Measurements from ENCODE around the gene MRPS9.

MRPS9 gene

GRCh38 chr2:105092797-105093196 is 54.9 kb downstream of the MRPS9 start:
- Histone ChIP-seq H3K9me3 (ENCODE audit: control insufficient read depth, insufficient read depth, low read length) (no peaks in the 10 kb centered on the region), H3K36me3 (ENCODE audit: insufficient read depth, low read length) (peaks cover 4% of the 10 kb centered on the region), H3K9ac (ENCODE audit: low read depth, low read length) (no peak overlapping the region)

GRCh38 chr2:105099153-105099552 is 61.3 kb downstream of the MRPS9 start:
- Histone ChIP-seq H3K4me1 (ENCODE audit: insufficient read depth, low read length) (peaks cover 16% of the 10 kb centered on the region), H3K9me3 (ENCODE audit: control insufficient read depth, insufficient read depth, low read length) (no peaks in the 10 kb centered on the region), H3K9ac (ENCODE audit: low read depth, low read length) (no peak overlapping the region), H3K36me3 (ENCODE audit: insufficient read depth, low read length) (peaks cover 11% of the 10 kb centered on the region)

More at GRCh38 chr2:105092797-105093196, 54.9 kb downstream of the MRPS9 start:
- no peaks in the 10 kb centered on the region for H3K4me1 ChIP-seq (ENCODE audit: insufficient read depth, low read length)

GRCh38 chr2:105100046-105100840 is 62.4 kb downstream of the MRPS9 start:
- Histone ChIP-seq H3K36me3 (ENCODE audit: insufficient read depth, low read length) (peaks cover 11% of the 10 kb centered on the region), H3K9ac (ENCODE audit: low read depth, low read length) (no peak overlapping the region), H3K9me3 (ENCODE audit: control insufficient read depth, insufficient read depth, low read length) (no peaks in the 10 kb centered on the region), H3K4me1 (ENCODE audit: insufficient read depth, low read length) (peaks cover 19% of the 10 kb centered on the region)

- peaks cover 27% of the 10 kb centered on the region for H3K4me1 ChIP-seq (ENCODE audit: insufficient read depth, low read length)
- H3K9me3 ChIP-seq (ENCODE audit: control insufficient read depth, insufficient read depth, low read length) = no peaks in the 10 kb centered on the region
- no peak overlapping the region for H3K9ac ChIP-seq (ENCODE audit: low read depth, low read length)
- H3K36me3 ChIP-seq (ENCODE audit: insufficient read depth, low read length) = peaks cover 9% of the 10 kb centered on the region
Observed at GRCh38 chr2:105102001-105102400, 64.1 kb downstream of the MRPS9 start.

- Histone ChIP-seq H3K36me3 (ENCODE audit: insufficient read depth, low read length) (peaks cover 6% of the 10 kb centered on the region; the same call in 1 of the 2 replicates), H3K4me1 (ENCODE audit: insufficient read depth, low read length) (peaks cover 28% of the 10 kb centered on the region), H3K9ac (ENCODE audit: low read depth, low read length) (peak overlapping the region; percentile 22; the same call in 1 of the 2 replicates), H3K9me3 (ENCODE audit: control insufficient read depth, insufficient read depth, low read length) (no peaks in the 10 kb centered on the region)
Observed at GRCh38 chr2:105102963-105103421, 65.1 kb downstream of the MRPS9 start.

GRCh38 chr2:105103481-105103880 is 65.6 kb downstream of the MRPS9 start:
- Histone ChIP-seq H3K4me1 (ENCODE audit: insufficient read depth, low read length) (peaks cover 28% of the 10 kb centered on the region), H3K36me3 (ENCODE audit: insufficient read depth, low read length) (0 out of 2 replicates have a peak, but pooled peaks cover 3% of the 10 kb centered on the region), H3K9me3 (ENCODE audit: control insufficient read depth, insufficient read depth, low read length) (no peaks in the 10 kb centered on the region), H3K9ac (ENCODE audit: low read depth, low read length) (peak overlapping the region; percentile 22; the same call in 1 of the 2 replicates)

GRCh38 chr2:105104208-105104731 is 66.4 kb downstream of the MRPS9 start:
- H3K4me1 ChIP-seq (ENCODE audit: insufficient read depth, low read length) = peaks cover 36% of the 10 kb centered on the region
- no peaks in the 10 kb centered on the region for H3K9me3 ChIP-seq (ENCODE audit: control insufficient read depth, insufficient read depth, low read length)
- no peak overlapping the region for H3K9ac ChIP-seq (ENCODE audit: low read depth, low read length)
- H3K36me3 ChIP-seq (ENCODE audit: insufficient read depth, low read length) = 0 out of 2 replicates have a peak, but pooled peaks cover 3% of the 10 kb centered on the region

GRCh38 chr2:105110295-105110829 is 72.5 kb downstream of the MRPS9 start:
- H3K4me1 ChIP-seq (ENCODE audit: insufficient read depth, low read length) = peaks cover 21% of the 10 kb centered on the region
- H3K36me3 ChIP-seq (ENCODE audit: insufficient read depth, low read length) = no peaks in the 10 kb centered on the region
- no peak overlapping the region for H3K9ac ChIP-seq (ENCODE audit: low read depth, low read length)
- H3K9me3 ChIP-seq (ENCODE audit: control insufficient read depth, insufficient read depth, low read length) = no peaks in the 10 kb centered on the region

GRCh38 chr2:105111365-105112150 is 73.7 kb downstream of the MRPS9 start:
- Histone ChIP-seq H3K36me3 (ENCODE audit: insufficient read depth, low read length) (no peaks in the 10 kb centered on the region), H3K9ac (ENCODE audit: low read depth, low read length) (no peak overlapping the region), H3K9me3 (ENCODE audit: control insufficient read depth, insufficient read depth, low read length) (no peaks in the 10 kb centered on the region), H3K4me1 (ENCODE audit: insufficient read depth, low read length) (peaks cover 17% of the 10 kb centered on the region)

GRCh38 chr2:105112345-105112744 is 74.5 kb downstream of the MRPS9 start:
- no peaks in the 10 kb centered on the region for H3K36me3 ChIP-seq (ENCODE audit: insufficient read depth, low read length)
- no peak overlapping the region for H3K9ac ChIP-seq (ENCODE audit: low read depth, low read length)
- H3K9me3 ChIP-seq (ENCODE audit: control insufficient read depth, insufficient read depth, low read length) = no peaks in the 10 kb centered on the region
- H3K4me1 ChIP-seq (ENCODE audit: insufficient read depth, low read length) = peaks cover 12% of the 10 kb centered on the region

GRCh38 chr2:105113616-105114291 is 75.9 kb downstream of the MRPS9 start:
- Histone ChIP-seq H3K9ac (ENCODE audit: low read depth, low read length) (no peak overlapping the region), H3K36me3 (ENCODE audit: insufficient read depth, low read length) (no peaks in the 10 kb centered on the region), H3K4me1 (ENCODE audit: insufficient read depth, low read length) (peaks cover 9% of the 10 kb centered on the region), H3K9me3 (ENCODE audit: control insufficient read depth, insufficient read depth, low read length) (no peaks in the 10 kb centered on the region)

- H3K9ac ChIP-seq (ENCODE audit: low read depth, low read length) = no peak overlapping the region
- H3K36me3 ChIP-seq (ENCODE audit: insufficient read depth, low read length) = no peaks in the 10 kb centered on the region
- no peaks in the 10 kb centered on the region for H3K9me3 ChIP-seq (ENCODE audit: control insufficient read depth, insufficient read depth, low read length)
- peaks cover under 1% of the 10 kb centered on the region; the same call in 1 of the 2 replicates for H3K4me1 ChIP-seq (ENCODE audit: insufficient read depth, low read length)
Observed at GRCh38 chr2:105114551-105114950, 76.7 kb downstream of the MRPS9 start.

- Histone ChIP-seq H3K9ac (ENCODE audit: low read depth, low read length) (no peak overlapping the region), H3K4me1 (ENCODE audit: insufficient read depth, low read length) (no peaks in the 10 kb centered on the region; the same call in 1 of the 2 replicates), H3K36me3 (ENCODE audit: insufficient read depth, low read length) (no peaks in the 10 kb centered on the region), H3K9me3 (ENCODE audit: control insufficient read depth, insufficient read depth, low read length) (no peaks in the 10 kb centered on the region)
Observed at GRCh38 chr2:105116348-105116747, 78.5 kb downstream of the MRPS9 start.

GRCh38 chr2:105117565-105117964 is 79.7 kb downstream of the MRPS9 start:
- Histone ChIP-seq H3K36me3 (ENCODE audit: insufficient read depth, low read length) (no peaks in the 10 kb centered on the region), H3K4me1 (ENCODE audit: insufficient read depth, low read length) (no peaks in the 10 kb centered on the region), H3K9ac (ENCODE audit: low read depth, low read length) (no peak overlapping the region), H3K9me3 (ENCODE audit: control insufficient read depth, insufficient read depth, low read length) (no peaks in the 10 kb centered on the region)
